NCI-H1092 treated with DMSO at 0.1 percent for 48 hours (cell line): ENCODE data around the gene KLHDC3.

ENCODE experiments used
- DNase-seq: peaks from one replicate; lab custom pipeline; 2025; lab: John Stamatoyannopoulos, UW

Gene KLHDC3, protein sequence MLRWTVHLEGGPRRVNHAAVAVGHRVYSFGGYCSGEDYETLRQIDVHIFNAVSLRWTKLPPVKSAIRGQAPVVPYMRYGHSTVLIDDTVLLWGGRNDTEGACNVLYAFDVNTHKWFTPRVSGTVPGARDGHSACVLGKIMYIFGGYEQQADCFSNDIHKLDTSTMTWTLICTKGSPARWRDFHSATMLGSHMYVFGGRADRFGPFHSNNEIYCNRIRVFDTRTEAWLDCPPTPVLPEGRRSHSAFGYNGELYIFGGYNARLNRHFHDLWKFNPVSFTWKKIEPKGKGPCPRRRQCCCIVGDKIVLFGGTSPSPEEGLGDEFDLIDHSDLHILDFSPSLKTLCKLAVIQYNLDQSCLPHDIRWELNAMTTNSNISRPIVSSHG

GRCh38 chr6:43013843-43014433 is at the start of gene KLHDC3, which contains the start of gene MEA1:
Gene KLHDC3 (plus strand): TSS chr6:43014249. CDS start chr6:43017193, 2,944 bp downstream.
Gene MEA1 (minus strand): TSS chr6:43013946. CDS start chr6:43013813, 133 bp downstream.
- peak; percentile 100 for DNase-seq

GRCh38 chr6:42966571-42966970 is 47.5 kb upstream of the KLHDC3 start:
- no peak for DNase-seq

DNA sequence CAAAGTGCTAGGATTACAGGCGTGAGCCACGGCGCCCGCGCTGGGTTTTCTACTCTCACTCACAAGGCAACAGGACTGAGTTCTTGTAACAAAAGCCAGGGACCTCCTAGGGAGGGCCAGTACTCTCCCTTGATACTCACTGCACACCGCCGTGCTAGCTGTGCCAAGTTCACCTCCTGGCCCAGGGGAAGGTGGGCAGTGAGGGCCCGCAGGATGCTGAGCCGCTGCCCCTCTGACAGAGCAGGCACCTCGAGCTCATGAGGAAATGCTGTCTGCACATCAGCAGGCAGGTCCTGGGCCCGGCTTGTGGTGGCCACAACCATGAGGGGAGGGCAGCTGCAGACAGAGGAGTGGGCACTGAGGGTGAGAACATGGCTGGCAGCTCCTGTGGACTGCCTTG is 46.8 kb upstream of the KLHDC3 start:
- DNase-seq, result no peak

DNA sequence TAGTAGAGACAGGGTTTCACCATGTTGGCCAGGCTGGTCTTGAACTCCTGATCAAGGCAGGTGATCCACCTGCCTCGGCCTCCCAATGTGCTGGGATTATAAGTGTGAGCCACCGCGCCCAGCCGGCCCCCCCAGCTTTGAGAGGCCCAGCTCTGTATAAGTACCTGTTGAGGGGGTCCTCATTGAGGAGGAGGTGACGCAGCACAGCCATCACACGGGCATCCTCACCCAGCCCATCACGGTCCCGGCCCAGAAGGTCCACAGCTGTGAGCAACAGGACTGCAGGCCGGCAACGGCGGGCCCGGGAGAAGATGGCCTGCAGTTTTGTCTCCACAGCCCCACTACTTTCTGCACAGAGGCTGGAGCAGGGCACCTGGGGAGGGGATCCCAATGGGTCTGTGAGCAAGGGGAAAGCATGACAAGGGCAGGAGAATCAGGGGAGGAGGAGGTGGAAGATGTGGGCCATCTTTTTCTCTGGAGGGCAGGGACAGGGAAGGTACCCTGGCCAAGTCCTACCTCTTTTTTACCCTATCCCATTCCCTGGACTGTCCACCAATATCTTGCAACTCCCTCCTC is 45.8 kb upstream of the KLHDC3 start:
- no peak for DNase-seq

DNA sequence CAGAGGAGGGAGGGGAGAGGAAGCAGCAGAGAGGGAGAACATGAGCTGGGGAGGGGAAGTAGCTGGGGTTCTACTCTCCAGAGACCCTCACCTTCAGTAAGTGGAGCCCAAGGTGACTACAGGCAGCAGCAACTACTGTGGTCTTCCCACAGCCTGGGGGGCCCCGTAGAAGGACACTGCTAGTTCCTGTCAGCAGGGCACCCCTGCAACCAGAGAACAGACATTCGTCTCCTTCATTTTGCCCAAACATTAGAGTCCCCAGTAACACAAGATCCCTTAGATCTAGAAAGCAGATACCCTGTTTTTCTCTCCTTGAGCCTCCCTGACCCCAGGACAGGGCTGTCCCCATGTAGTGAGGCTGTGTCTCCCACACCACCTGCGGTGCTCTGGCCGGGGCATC is 45.3 kb upstream of the KLHDC3 start:
- no peak for DNase-seq

DNA sequence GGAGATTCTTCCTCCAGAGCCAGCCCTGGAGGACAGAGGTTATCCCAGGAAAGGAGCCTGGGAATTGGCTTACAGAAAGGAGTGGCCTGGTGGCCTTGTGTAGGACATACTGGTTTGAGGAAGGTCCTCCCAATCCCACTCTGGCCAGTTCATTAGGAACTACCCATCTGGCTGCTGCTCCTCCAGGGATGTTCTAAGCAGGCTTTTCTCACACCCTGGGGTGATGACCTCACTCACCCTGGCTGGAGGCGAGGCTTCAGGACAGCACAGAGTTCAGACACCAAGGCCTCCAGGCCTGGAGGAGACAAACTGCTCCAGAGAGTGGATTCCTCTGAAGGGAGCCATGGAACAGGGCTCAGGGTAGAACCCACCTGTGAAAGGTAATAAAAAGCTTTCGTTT is 44.6 kb upstream of the KLHDC3 start:
- no peak for DNase-seq

- DNase-seq, result no peak
Observed at GRCh38 chr6:42969934-42970333, 44.1 kb upstream of the KLHDC3 start.

- no peak for DNase-seq
Observed at GRCh38 chr6:42970871-42971612, 43.0 kb upstream of the KLHDC3 start.

- DNase-seq, result no peak
Observed at GRCh38 chr6:42971746-42972327, 42.2 kb upstream of the KLHDC3 start.

DNA sequence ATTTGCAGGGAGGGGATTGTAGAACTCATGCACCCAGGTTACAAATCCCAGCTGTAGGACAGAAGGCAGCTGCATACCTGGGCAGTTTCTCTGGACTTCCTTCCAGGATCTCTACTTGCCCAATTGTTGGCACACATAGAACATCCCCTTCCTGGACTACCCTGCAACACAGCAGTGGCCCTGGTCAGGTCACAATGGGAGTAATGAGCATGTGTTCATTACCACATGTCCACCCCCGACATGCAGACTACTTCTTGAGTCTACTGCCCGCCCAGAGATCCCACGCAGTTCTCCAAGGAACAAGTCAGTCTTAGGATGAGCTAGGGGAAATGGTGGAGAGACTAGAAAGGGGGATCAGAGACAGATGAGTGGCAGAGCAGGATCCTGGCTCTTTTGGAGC is 40.1 kb upstream of the KLHDC3 start:
- DNase-seq, result no peak

DNA sequence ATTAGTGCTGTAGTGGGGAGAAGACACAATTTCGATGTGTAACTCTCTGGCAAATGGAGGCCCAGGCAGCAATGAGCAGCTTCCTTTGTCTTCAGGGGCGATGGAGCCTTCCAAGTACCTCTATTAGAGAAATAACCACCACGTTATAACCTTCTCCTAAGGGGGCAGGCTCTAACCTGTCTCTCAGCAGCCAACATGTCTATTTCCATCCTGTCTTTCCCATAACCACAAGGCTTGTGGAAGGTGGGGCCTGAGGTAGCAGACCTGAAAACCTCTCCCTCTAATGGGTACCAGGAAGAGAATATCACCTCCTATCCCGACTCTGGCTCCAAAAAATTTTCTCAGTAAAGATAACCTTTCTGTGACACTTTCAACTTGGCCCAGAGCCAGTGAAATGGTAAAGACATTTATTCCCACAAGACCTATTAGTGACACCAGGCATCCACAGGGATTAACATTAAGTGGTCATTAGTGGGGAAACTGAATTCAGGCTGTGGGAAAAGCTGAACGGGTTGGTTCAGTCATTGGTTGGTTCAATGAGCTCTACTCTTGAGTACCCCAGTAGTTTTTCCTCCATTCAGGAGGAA is 39.0 kb upstream of the KLHDC3 start:
- DNase-seq, result no peak

DNA sequence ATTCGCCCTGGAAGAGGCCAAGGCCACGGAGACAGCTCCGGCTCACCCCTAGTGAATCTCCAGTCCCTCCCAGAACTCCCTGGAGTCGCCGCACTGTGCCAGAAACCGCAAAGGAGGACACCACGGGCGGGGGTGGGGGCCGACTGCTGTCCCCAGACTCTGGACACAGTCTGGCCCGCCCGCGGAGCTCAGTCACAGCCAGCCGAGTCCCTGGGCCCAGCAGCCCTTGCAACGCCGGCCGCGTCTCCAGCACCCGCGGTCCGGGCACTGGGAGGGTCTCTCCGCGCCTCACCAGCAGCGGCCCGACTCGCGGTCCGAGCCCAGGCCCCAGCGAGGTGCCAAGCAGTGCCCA is 35.6 kb upstream of the KLHDC3 start:
- DNase-seq, result no peak

DNA sequence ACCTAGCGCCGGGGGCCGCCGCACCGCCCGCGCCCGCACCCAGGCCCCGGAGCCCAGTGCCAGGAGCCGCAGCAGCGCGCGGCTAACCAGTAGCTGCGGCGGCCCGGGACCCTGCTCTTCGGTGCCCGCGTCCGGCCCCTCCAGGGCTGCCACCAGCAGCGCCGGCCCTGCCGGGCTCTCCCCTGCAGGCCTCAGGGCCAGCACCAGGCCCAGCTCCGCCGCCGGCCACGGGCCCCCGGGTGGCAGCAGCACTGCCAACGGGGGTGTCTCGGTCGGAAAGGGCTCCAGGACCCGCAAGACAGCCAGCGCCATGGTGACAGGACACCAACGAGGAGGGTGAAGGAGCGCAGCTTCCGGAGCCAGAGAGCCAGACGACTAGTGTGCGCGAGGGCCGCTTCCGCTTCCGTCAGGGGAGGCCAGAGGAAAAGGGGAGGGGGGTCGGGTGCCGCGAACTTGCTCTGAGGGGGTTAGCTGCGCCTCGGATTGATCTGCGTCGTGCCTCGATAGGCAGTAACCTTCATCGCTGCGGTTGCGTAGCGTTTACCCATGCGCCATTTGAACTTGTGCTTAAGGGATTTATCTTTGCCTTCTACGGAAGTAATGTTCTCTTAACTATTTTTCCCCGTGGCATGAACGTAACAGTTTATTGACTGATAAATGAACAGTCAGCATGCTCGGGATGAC is 35.1 kb upstream of the KLHDC3 start, which contains the start of gene PEX6:
TSS of gene PEX6 (minus strand) at position 343 of the 684 bp plus-strand sequence. CDS start at position 312, 31 bp downstream.
- DNase-seq, result peak; percentile 97

DNA sequence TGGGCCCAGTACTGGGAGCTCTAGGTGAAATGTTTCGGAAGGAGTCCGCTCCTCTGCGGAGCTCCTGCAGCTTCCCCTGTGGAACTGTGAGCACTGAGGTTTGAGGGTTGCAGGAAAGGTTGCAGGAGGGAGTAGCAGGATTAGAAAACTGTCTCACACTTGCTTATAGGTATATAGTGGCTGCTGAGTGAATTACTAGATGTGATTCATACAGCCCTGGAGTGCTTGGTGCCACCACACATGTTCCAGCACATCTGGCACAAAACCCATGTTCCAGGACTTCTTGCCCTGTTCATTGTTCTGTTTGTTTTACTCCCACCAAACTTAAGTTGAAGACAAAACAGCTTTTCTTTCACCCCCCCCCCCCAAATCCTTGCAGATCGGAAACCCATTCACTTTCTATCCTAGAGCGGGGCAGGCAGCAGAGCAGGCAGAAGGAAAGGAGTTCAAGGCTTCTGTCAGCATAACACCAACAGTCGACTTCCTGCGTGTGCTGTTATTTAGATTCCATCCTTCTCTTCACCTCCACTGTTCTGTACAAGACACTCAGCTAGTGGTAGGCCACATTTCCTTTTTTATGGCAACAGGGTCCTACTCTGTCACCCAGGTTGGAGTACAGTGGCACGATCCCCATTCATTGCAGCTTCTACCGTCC is 34.4 kb upstream of the KLHDC3 start:
- no peak for DNase-seq

DNA sequence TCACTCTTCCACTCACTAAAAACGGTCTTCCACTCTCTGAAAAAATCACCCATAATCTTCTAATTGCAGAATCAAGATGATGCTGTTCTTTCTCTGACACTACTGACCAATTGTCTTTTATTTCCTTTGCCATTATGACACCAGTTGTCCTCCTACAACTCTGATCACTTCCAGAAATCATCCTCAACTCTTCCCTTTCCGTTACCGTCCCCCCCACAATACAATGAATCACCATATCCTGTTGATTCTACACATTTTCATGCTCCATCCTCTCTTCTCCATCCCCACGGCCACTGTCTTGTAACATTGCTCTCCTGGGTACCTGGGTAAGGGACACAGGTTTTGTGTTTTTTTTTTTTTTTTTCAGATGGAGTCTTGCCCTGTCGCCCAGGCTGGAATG is 32.2 kb upstream of the KLHDC3 start:
- no peak for DNase-seq

- DNase-seq, result peak; percentile 100
Observed at GRCh38 chr6:42984001-42984923, 29.8 kb upstream of the KLHDC3 start, which contains the start of gene PPP2R5D. Gene PPP2R5D (plus strand): TSS chr6:42984570. CDS start chr6:42984678, 108 bp downstream.

GRCh38 chr6:42984924-42985475 is 29.0 kb upstream of the KLHDC3 start:
- DNase-seq, result no peak

DNA sequence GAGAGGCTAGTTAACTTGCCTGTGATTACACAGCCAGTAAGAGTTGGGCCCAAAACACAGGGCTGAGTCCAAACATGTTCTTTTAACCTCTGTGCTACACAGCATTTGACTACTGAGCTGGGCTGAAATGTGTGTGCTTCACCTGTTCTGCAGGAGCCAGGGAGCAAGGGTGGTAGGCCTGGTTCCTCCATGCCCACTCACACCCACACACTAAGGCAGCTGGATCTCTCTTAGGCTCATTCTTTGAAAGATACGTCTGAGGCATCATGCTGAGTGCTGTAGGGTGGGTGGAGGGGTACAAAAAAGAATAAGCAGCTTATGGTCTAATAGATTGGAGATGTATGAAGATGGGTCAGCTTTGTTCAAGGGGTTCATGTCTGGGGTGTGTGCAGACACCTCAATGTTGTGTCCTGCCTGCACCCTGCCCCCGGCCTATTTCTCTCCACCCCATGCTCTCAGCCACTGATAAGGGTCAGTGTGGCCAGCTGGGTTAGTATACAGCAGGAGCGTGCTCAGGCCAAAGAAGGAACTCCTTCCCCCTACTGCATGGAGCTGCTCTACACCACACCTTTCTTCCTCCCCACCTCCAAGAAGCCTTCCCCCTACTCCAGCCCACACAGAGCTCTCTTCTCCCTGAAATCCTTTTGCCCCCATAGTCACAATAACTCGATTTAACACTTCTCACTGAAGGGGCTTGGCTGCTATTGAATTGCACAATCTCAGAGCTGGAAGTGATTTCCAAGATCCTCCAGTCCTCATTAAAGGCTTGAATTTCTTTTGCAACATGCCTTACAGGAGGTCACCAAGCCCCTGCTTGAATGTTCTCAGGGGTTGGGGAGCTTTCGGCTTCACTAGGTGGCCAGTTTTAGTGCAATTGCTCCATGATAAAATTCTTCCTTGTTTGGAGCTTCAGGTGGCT is 26.3 kb upstream of the KLHDC3 start:
- DNase-seq, result no peak
